Suprapubic skin (tissue), 4 donors: ENCODE measurements around the gene CACNA1D. TPM values are rescaled to one million over a fixed set of nuclear protein-coding genes. Genes with fewer than 3 reads are reported as not detected.
A peak's percentile ranks its signal among the peaks of the same experiment; 100 is the strongest.

Source experiments
- DNase-seq, 2 donors: peaks; one replicate each; pipeline ENCODE4 v3.0.0-alpha.2; 2019; ENCODE audit warnings: low spot score in 2 of 2
- H3K27ac ChIP-seq: fragments of 200-600 bp; sonication (generic); one replicate; pipeline ENCODE4 v1.5.1; 2019
- H3K27me3 ChIP-seq: fragments of 200-600 bp; sonication (generic); one replicate; pipeline ENCODE4 v1.5.1; 2019
- H3K36me3 ChIP-seq: fragments of 200-600 bp; sonication (generic); one replicate; pipeline ENCODE4 v1.5.1; 2019
- H3K4me1 ChIP-seq: fragments of 200-600 bp; sonication (generic); one replicate; pipeline ENCODE4 v1.5.1; 2019
- H3K4me3 ChIP-seq: fragments of 200-600 bp; sonication (generic); one replicate; pipeline ENCODE4 v1.5.1; 2019; ENCODE audit warnings: mild to moderate bottlenecking
- H3K9me3 ChIP-seq: fragments of 200-600 bp; sonication (generic); one replicate; pipeline ENCODE4 v1.5.1; 2019
- EP300 ChIP-seq: sonication (generic); formaldehyde crosslinking; IDR thresholded peaks from one replicate; pipeline ENCODE4 v1.6.1; 2017; ENCODE audit warnings: antibody characterized with exemption
- POLR2A ChIP-seq, 2 donors: fragments of 450-650 bp; IDR thresholded peaks; one replicate each; pipeline ENCODE4 v1.6.1; 2017; ENCODE audit warnings: antibody characterized with exemption in 2 of 2, mild to moderate bottlenecking in 2 of 2, moderate library complexity in 2 of 2
- POLR2AphosphoS5 ChIP-seq, 3 donors: sonication (generic); formaldehyde crosslinking; IDR thresholded peaks; one replicate each; pipeline ENCODE4 v1.6.1; 2017; ENCODE audit warnings: antibody characterized with exemption in 3 of 3
- WGBS: methylation state at CpG from one replicate; pipeline ENCODE4 v1.1.5; 2018; 5-methylcytosine and 5-hydroxymethylcytosine counted together
- total RNA-seq, 4 donors: library from RNA; depleted of rRNA; stranded (reverse); fragments of >200 nt; gene quantifications; one replicate each; pipeline ENCODE4 v1.1.0, GENCODE V29; 2016
- TF ChIP-seq, protein P1 (sequence below), 2 donors: fragments of 200-600 bp in 1 of 2; fragments of 450-650 bp in 1 of 2; sonication (generic) in 1 of 2; IDR thresholded peaks; one replicate each; pipeline ENCODE4 v1.5.1; 2016 to 2019; ENCODE audit warnings: antibody characterized with exemption in 2 of 2, mild to moderate bottlenecking in 1 of 2, moderate library complexity in 1 of 2

The CACNA1D gene
- total RNA-seq, 4 donors from 2014 or later: 1.9 to 28.2 (median 6.3) TPM

DNA sequence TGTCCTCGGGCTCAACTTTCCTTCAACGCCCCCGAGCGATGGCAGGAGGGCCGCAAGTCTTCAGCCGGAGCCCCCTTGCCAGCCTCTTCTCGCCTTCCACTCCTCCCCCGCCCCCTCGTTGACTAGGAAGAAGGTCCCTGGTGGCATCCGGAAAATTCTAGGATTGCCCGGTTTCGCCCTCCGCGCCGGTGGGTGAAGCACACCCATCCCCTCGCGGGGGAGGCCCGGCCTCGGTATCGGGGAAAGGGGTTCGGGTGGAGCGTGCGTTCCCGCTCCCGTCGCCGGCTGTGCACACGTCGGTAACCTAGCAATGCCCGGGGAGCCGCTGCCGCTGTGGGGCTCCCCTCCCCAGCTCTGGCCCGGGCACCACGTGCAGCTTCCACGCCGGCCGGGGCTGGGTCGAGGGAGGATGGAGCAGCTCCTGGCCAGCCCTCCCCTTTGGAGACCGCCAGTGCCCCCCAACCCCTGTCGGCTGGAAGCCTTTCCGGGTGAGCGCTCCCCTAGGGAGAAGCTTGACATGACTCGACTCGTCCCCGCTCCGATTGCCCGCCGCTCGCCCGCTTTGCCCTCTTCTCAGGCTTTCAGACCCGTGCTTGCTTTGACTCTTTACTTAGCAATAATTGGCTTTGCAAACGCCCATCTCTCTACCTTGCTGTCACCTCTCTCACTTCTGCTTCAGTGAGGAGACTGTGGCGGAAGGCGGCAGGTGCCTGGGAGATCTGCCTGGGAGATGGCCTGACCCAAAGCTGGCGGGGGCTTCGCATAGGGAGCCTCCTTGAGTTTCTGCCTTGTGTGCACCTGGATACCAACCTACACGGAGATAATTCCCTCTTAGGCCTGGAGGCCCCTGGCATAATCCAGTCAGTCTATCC is 1.3 kb downstream of the CACNA1D start:
- H3K4me3 ChIP-seq: peak overlapping the region; percentile 47
- DNase-seq: no peak
- peaks cover 25% of the 10 kb centered on the region for H3K4me1 ChIP-seq
- H3K36me3 ChIP-seq: no peaks in the 10 kb centered on the region
- no peak overlapping the region for H3K27ac ChIP-seq
- peaks cover 26% of the 10 kb centered on the region for H3K27me3 ChIP-seq
- 17% methylated on average over 24 of the region's 57 CpGs for WGBS
- TF ChIP-seq EP300 (no peak), POLR2A (IDR thresholded peaks at IDR 0.05) (no peak), POLR2AphosphoS5 (IDR thresholded peaks at IDR 0.05) (no peak)
- TF ChIP-seq, protein P1, sequence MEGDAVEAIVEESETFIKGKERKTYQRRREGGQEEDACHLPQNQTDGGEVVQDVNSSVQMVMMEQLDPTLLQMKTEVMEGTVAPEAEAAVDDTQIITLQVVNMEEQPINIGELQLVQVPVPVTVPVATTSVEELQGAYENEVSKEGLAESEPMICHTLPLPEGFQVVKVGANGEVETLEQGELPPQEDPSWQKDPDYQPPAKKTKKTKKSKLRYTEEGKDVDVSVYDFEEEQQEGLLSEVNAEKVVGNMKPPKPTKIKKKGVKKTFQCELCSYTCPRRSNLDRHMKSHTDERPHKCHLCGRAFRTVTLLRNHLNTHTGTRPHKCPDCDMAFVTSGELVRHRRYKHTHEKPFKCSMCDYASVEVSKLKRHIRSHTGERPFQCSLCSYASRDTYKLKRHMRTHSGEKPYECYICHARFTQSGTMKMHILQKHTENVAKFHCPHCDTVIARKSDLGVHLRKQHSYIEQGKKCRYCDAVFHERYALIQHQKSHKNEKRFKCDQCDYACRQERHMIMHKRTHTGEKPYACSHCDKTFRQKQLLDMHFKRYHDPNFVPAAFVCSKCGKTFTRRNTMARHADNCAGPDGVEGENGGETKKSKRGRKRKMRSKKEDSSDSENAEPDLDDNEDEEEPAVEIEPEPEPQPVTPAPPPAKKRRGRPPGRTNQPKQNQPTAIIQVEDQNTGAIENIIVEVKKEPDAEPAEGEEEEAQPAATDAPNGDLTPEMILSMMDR (IDR thresholded peaks at IDR 0.05): no peak
- no peaks in the 10 kb centered on the region for H3K9me3 ChIP-seq

DNA sequence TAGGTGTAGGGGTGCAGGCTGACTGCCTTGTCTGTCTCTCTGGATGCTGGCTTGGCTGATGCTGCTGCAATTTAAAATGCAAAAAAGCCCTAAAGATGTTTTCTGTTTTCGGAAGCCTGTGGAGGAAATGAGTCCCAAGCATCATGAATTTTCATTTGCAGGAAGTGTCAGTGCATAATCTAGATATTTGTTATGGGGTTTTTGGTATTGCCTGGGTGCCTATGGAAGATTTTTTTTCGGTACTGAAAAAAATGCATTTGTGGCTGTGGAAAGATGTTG is 1.9 kb downstream of the CACNA1D start:
- Histone ChIP-seq H3K4me3 (no peak overlapping the region), H3K36me3 (no peaks in the 10 kb centered on the region), H3K9me3 (no peaks in the 10 kb centered on the region), H3K27ac (no peak overlapping the region), H3K4me1 (peaks cover 25% of the 10 kb centered on the region), H3K27me3 (peaks cover 26% of the 10 kb centered on the region)
- TF ChIP-seq POLR2AphosphoS5 (IDR thresholded peaks at IDR 0.05): no peak
- 70% methylated on average over 2 of the region's 2 CpGs for WGBS
- no peak for DNase-seq

GRCh38 chr3:53496984-53497383 is 2.6 kb downstream of the CACNA1D start:
- Histone ChIP-seq H3K9me3 (no peaks in the 10 kb centered on the region), H3K36me3 (no peaks in the 10 kb centered on the region), H3K4me3 (no peak overlapping the region), H3K27me3 (peaks cover 26% of the 10 kb centered on the region), H3K4me1 (peaks cover 25% of the 10 kb centered on the region), H3K27ac (no peak overlapping the region)
- WGBS: 55% methylated on average over 5 of the region's 5 CpGs
- DNase-seq: no peak
- TF ChIP-seq POLR2AphosphoS5 (IDR thresholded peaks at IDR 0.05) (no peak), EP300 (no peak), POLR2A (IDR thresholded peaks at IDR 0.05) (no peak)
- TF ChIP-seq, protein P1 (IDR thresholded peaks at IDR 0.05): no peak

GRCh38 chr3:53498806-53499641 is 4.6 kb downstream of the CACNA1D start:
- H3K27ac ChIP-seq: no peak overlapping the region
- H3K4me3 ChIP-seq: no peak overlapping the region
- 77% methylated on average over 6 of the region's 8 CpGs for WGBS
- TF ChIP-seq POLR2AphosphoS5 (IDR thresholded peaks at IDR 0.05) (no peak), EP300 (no peak), POLR2A (IDR thresholded peaks at IDR 0.05) (no peak)
- TF ChIP-seq, protein P1 (IDR thresholded peaks at IDR 0.05): no peak
- peaks cover 19% of the 10 kb centered on the region for H3K4me1 ChIP-seq
- no peaks in the 10 kb centered on the region for H3K9me3 ChIP-seq
- no peak for DNase-seq
- no peaks in the 10 kb centered on the region for H3K36me3 ChIP-seq
- H3K27me3 ChIP-seq: peaks cover 21% of the 10 kb centered on the region

DNA sequence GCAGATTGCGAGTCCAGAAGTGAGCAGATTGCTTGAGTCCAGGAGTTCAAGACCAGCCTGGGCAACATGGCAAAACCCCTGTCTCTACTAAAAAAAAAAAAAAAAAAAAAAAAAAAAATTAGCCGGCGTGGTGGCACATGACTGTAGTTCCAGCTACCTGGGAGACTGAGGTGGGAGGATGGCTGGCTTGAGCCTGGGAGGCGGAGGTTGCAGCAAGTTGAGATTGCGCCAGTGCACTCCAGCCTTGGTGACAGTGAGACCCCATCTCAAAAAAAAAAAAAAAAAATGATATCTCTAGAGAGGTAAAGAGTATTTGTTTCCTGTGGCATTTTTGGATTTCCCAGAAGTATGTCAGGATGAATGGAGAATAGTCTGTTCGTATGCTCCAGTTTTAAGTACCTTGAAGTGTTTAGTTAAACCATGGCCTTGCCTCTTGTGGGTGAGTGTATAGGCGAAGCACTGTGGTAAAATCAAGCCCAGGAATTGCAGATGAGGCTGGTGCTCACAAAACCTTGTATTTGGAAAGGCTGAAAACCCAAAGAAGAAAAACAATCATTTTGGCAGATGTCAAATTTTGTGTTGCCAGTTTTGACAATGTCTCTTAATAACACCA is 5.9 kb downstream of the CACNA1D start:
- DNase-seq: no peak
- Histone ChIP-seq H3K9me3 (no peaks in the 10 kb centered on the region), H3K4me3 (no peak overlapping the region), H3K27ac (no peak overlapping the region), H3K36me3 (no peaks in the 10 kb centered on the region), H3K4me1 (peaks cover 10% of the 10 kb centered on the region), H3K27me3 (peaks cover 14% of the 10 kb centered on the region)
- no peak for TF ChIP-seq POLR2A (IDR thresholded peaks at IDR 0.05)
- TF ChIP-seq EP300: no peak
- TF ChIP-seq, protein P1 (IDR thresholded peaks at IDR 0.05): no peak
- no peak for TF ChIP-seq POLR2AphosphoS5 (IDR thresholded peaks at IDR 0.05)
- WGBS: 81% methylated on average over 7 of the region's 7 CpGs
